Stimulated activated CD4-positive, alpha-beta T cell treated with anti-CD3 and anti-CD28 coated beads, Interleukin-4, amount 100 ng/mL, for 4 hours (primary cell): ENCODE measurements around the gene BICDL2.

Experiments
- DNase-seq, 2 experiments: peaks; one replicate each; pipeline ENCODE4 v3.0.0-alpha.2; 2020

The BICDL2 gene

DNA sequence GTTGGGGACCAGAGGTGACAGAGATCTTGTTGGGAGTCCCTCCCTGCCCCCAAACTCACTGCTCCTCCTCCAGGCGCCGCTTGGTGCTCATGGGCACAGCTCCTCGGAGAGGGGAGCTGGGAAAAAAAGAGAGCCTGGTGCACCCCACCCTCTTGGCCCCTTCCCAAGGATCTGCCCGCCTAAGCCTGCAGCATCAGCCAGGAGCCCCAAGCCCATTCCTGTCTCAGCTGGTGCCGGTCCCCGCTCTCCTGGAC lies 13.4 kb downstream of the BICDL2 start:
- no peak for DNase-seq

DNA sequence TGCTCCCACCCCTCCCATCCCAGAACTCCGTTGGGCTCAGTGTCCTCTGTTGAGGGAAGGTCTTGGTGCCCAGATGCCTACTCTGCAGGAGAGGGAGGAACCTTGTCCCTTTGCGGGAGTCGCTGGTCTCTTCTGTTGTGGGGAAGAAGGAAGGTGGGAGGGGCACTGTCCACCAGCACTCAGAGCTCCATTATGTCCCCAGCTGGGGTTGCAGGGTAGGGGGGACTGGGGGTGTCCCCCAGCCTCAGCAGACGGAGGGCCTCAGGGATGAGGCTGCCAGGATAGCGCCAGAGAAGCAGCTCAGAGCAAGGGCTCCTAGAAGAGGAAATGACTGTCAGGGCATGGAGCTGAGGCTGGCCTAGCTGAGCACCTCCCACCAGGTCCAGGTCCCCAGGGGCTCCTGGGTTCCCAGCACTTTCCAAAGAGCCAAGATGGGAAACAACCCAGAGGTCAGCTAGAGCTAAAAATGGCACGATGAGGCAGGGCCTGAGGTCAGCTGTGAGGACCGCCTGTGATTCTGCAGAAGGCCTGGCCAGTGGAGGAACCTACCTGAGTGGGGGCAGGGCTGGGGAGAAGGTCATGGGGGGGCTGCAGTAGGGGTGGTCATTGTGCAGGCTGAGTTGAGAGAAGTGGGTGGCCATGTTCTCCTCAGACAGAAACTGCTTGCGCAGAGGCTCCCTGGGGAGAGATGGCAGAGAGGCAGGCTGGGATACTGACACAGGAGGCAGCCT lies 13.9 kb downstream of the BICDL2 start:
- no peak for DNase-seq

DNA sequence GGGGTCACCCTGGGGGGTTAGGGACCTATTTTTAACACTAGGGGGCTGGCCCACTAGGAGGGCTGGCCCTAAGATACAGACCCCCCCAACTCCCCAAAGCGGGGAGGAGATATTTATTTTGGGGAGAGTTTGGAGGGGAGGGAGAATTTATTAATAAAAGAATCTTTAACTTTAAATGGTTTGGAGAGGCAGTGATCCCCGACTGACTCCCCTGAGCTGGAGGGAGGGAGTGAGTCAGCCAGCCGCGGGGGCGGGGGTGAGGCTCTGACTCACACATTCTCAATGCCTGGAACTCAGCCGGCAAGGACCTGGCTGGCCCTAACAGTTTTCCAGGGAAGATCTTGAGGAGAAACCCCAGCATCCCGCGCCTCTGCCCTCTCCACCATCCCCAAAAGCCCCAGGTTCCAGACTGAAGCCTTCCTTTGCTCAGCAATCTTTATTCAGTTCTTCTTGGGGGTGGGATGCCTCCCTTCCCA lies 14.5 kb downstream of the BICDL2 start:
- DNase-seq, result peak; percentile 91 to 93

DNA sequence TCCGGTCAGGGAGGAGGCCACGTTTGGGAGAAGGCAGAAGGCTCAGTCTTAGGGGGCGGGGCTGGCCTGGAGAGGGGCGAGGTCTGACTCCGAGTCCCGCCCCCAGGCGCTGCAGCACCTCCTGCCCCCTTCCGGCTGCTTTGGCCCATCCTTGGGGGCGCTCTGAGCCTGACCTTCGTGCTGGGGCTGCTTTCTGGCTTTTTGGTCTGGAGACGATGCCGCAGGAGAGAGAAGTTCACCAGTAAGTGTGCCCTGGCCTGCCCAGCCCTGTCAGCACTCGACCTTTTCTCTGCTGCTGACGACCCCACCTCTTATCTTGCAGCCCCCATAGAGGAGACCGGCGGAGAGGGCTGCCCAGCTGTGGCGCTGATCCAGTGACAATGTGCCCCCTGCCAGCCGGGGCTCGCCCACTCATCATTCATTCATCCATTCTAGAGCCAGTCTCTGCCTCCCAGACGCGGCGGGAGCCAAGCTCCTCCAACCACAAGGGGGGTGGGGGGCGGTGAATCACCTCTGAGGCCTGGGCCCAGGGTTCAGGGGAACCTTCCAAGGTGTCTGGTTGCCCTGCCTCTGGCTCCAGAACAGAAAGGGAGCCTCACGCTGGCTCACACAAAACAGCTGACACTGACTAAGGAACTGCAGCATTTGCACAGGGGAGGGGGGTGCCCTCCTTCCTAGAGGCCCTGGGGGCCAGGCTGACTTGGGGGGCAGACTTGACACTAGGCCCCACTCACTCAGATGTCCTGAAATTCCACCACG lies 15.1 kb downstream of the BICDL2 start:
- DNase-seq, result peak; percentile 73 to 90

DNA sequence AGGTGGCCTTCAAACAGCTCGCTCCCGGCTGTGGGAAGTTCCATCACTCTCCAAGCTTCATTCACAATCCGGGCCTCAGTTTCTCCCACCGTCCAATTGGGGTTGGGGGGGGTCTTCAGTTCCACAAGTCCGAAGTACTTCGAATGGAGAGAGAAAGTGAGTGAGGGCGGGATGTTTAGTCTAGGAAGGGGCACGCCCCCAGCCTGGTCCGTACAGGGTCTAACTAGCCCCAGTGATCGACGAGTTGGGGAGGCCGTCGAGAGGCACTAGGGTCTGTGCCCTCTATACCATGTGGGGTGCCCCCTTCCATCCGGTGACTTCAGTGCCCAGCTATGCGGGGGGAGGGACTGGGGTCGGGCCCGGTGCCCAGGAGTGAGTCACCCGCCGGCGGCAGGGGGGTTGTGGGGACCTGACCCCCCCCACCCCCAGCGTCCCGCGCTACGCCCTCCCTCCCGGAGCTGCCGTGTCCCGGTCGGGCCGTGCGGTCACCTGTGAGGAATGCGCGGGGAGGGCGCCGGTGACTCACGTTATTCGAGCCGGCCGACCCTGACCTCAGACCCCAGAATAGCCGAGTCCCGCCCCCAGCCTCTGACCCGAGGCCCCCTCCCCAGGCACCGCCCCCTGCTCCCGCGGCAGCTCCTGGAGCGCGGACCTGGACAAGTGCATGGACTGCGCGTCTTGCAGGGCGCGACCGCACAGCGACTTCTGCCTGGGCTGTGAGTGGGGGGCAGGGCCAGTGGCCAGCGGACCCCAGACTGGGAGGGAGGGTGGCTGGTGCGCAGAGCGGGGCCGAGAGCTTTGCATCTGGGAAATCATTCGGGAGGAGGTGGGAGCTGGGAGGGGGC lies 15.9 kb downstream of the BICDL2 start:
- DNase-seq, result peak; percentile 49 to 74

DNA sequence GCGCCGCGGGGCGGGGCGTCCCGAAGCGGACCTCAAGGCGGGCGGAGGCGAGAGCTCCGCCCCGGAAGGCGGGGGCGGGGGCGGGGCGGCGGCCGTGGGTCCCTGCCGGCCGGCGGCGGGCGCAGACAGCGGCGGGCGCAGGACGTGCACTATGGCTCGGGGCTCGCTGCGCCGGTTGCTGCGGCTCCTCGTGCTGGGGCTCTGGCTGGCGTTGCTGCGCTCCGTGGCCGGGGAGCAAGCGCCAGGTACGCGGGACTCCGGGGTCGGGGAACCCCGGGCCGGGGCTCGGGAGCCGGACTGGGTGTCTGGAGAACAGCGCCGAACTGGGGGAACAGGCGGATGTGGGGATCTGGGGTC lies 16.5 kb downstream of the BICDL2 start, which contains the start of gene TNFRSF12A:
TSS of gene TNFRSF12A (plus strand) at position 122 of the 357 bp plus-strand sequence. CDS start at position 152, 30 bp downstream.
- DNase-seq, result peak; percentile 55 to 67

DNA sequence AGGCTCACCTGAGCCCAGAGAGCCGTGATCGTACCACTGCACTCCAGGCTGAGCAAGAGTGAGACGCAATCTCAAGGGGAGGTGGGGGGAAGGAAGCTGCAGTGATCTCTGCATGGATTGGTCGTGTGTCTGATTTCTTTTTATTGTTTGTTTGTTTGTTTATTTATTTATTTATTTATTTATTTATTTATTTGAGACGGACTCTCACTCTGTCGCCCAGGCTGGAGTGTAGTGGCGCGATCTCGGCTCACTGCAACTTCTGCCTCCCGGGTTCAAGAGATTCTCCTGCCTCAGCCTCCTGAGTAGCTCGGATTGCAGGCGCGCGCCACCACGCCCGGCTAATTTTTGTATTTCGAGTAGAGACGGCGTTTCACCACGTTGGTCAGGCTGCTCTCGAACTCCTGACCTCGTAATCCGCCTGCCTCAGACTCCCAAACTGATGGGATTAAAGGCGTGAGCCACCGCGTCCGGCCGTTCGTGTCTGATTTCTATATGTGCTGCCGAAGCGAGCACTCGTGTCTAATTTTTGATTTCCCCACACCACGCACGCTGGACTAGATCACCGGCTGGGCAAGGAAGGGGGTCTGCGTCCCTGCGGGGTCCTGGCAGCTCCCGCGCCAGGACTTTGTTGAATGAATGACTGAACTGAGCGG lies 17.0 kb downstream of the BICDL2 start:
- DNase-seq, result no peak

DNA sequence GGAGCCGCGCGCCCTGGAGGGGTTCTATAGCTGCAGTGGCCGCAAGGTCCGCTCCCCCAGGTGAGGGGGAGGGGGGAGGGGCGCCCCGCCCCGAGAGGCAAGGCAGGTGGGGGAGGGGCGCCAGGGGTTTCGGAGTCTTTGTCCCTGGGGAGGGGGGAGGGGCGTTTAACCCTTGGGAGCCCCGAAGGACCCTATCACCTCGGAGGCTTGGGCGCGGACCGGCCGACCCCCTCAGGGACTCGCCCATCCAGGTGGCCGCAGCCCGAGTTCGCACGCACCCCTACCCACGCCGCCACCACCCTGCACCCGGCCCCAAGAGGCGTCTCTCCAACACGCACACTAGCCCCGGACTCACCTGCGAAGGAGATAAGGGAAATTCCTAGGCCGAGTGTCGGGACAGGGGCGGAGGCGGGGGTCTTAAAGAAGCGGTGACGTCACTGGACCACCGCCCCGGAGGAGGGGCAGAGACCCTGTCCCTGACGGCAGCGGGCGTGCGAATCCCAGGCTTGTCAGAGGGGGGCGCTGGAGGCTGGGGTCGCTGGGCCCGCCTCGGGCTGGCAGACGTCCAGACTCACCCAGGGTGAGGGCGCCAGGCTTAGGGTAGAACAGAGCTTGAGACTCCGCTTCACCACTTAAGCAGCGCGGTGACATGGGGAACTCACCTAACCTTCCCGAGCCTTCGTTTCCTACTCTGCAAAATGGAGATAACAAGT lies 18.8 kb downstream of the BICDL2 start, which contains the start of gene CLDN6:
TSS of gene CLDN6 (minus strand) at position 390 of the 713 bp plus-strand sequence. CDS start 2,162 bp downstream, outside the sequence.
- DNase-seq, result peak in 1 of 2 experiments; percentile 15

DNA sequence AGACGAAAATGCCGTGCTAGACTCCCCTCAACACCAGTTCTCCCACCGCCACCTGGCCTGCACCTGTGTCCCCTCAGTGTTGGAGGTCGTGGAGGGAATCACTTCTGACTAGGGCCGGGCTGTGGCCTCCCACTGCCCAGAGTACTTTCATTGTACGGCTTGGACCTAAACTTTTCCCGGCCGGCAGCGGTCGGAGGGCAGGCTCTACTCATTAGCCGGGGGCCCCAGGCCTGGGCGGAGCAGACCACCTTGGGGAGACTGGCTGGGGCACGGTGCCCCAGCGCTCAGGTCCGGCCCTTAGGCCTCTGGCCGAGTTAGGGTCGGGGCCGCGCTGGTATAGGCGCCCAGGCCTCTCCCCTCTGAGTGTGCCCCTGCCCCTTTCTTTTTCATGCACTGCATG lies 19.4 kb downstream of the BICDL2 start:
- DNase-seq, result no peak

DNA sequence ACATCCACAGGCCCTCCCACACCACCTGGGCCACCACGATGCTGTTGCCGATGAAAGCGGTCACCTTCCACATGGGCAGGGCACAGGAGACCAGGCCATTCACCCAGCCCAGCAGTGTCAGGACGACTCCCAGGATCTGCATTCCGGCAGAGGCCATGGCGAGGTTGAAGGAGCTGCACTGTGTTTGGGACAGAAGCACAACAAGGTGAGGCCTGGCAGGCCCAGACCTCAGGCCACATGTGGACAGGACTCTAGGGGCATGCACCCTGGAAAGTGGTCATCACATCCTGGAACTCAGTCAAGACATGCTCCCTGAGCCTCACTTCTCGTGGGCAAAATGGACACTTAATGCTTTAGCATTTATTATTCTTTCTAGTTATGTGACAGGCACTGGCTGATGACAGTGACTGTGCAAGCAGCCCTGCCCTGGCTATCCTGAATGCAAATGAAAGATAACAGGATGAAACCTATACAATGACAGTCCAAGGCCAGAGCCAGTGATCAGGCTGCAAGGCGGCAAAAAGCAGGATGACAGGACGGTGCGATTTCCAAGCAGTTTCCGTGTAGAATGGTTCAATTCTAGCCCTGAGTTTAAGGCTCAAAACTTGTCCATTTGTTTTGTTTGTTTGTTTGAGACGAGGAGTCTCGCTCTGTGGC lies 20.8 kb downstream of the BICDL2 start:
- DNase-seq, result no peak

DNA sequence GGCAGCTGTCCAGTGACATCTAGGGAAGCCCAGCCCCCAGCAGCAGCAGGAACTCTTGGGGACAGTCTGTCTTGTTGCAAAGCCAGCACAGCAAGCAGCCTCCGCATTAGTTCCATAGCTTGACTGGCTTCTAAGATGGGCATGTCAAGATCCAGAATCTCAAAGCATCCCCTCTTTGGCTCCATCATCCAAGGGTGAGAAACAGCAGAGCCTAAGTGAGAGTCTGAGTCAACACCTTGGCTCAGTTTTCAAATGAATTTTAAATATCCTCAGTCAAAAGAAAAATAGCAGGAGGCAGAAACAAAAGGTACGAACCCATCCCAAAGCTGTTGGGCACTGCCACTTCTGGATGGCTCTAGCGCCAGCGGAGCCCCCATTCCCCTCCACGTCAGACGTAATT lies 21.8 kb downstream of the BICDL2 start:
- no peak for DNase-seq

DNA sequence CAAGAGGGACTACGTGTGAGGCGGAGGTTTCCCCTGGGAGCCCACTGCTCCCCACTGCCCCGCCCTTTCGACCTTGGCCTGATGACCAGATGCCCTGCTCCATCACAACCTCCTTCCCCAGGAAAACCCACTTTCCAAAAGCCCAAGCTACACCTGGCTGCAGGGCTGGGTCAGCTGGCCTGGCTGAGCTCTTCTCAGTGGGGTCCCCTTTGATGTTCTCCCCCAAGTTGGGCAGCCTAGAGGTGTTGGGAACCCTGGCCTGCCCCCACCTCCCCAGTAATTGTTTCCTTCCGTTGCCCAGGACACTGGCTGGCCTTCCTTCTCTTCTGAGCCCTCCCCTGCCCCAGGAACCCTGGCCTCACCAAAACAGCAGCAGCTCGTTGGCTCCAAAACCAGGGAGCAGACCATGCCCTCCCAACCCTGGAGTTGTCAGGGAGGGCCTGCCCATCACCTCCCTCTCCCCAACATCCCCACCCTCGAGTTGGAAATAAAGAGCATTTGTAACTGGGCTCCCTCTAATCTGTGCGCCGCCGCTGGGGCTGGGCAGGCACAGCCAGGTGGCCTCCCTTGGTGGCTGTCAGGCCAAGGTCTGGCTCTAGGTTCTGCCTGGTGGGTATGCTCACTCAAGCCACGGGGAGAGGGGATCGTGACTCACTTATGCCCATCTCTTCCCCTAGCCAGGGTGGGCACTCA lies 22.6 kb downstream of the BICDL2 start:
- no peak for DNase-seq

DNA sequence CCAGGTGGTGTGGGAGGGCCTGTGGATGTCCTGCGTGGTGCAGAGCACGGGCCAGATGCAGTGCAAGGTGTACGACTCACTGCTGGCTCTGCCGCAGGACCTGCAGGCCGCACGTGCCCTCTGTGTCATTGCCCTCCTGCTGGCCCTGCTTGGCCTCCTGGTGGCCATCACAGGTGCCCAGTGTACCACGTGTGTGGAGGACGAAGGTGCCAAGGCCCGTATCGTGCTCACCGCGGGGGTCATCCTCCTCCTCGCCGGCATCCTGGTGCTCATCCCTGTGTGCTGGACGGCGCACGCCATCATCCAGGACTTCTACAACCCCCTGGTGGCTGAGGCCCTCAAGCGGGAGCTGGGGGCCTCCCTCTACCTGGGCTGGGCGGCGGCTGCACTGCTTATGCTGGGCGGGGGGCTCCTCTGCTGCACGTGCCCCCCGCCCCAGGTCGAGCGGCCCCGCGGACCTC lies 23.2 kb downstream of the BICDL2 start:
- DNase-seq, result no peak

DNA sequence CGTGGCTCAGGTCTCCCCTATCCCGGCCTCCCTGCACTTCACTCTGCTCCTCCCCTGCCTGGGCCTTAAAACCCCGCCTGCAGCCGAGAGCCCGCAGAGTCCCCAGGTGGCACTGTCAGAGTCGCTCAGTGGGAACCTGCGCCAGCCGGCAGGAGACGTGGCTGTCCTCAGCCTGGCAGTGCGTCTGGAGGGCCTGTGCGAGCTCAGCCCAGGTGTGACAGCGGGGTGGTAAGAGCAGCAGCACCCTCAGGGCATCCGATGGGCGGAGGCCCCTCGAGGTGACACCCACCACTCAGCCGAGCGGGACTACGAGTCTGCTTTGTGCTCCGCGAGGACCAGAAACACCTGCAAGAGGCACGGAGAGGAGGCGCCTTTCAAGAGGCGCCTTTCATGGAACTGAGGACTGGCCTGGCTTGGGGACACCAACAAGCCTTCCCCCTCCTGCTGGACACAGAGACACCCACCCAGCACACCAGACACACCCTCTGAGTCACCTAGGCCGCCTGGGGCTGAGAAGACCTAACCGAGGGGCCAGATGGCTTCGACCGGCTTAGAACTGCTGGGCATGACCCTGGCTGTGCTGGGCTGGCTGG lies 23.8 kb downstream of the BICDL2 start, which contains the start of gene CLDN9:
TSS of gene CLDN9 (plus strand) at position 96 of the 593 bp plus-strand sequence. CDS start at position 536, 440 bp downstream.
- DNase-seq, result no peak

DNA sequence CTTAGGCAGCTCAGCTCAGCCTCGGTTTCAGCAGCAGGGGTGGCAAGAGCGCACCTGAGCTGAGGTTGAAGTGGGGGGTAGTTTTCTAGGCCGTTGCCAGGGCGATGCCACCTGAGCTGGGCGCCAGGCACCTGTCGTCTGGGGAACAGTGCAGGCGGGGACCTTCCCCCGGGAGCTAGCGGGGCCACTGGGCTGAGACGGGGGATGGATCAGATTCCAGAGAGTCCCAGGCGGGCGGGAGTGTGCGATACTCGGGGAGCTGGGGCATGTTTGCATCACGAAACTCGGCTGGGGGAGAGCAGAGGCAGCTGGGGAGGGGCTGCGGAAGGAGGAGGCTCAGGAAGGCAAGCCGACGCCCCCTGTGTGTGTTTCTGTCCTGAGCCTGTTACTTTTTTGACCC lies 24.5 kb downstream of the BICDL2 start:
- no peak for DNase-seq

DNA sequence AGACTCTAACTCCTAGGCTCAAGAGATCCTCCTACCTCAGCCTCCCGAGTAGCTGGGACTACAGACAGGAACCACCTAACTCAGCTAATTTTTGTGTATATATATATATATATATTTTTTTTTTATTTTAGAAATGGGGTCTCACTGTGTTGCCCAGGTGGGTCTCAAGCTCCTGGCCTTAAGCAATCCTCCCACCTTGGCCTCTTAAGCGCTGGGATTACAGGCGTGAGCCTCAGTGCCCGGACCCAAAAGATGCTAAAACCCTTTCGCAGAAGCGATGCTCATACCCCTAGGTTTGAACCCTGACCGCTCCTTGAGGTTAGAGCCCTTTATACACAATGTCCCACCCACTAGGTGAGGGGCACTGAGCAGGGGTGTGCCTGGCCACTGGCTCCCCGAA lies 26.2 kb downstream of the BICDL2 start:
- DNase-seq, result no peak

DNA sequence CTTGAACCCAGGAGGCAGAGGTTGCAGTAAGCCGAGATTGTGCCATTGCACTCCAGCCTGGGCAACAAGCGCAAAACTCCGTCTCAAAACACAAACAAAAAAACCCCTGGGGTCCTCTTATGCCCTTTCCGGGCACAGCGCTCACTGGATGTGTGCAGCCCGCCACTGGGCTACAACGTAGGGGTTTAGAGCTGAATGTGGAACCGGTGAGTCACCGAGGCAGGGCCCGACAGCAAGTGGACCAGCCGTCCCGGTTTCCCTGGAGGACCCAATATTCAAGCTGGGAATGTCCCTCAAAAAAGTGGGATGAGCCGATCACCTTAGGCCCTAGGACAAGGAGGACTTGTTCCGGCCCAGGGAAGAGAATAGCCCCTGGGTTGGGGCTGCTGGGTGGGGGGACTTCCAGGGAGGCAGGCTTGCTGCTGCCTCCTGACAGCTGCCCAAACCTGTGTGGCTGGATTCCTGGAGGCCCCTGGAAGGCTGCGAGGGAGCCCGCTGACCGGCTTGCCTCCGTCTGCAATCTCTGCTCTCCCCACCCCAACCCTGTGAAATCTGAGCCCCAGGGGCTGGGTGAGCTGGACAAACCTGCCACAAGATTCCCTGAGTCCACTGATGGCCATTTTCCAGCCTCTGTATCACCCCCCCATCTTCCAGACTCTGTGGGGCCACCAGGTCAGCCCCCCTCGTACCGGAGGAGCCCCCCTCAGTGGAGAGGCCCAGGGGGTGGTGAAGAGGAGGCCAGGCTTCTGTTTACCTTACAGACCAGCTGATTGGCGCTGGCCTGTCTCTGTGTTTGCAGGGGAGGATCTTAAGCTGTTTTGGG lies 27.0 kb downstream of the BICDL2 start:
- no peak for DNase-seq

DNA sequence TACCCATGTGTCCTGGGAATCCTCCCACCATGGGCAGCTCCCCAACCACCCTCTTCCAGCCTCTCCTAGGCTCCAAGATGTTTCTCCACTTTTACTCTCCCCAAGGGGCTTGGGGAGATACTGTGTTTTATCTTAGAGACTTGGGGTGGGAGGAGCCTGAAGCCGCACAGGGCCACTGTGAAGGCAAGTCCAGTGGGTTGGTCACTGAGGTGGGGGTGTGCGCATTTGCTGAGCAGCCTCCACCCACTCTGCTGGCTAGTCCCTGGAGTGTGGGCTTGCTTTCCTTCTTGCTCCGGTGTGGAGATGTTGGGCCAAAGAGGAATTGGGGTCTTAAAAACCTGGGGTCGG lies 28.1 kb downstream of the BICDL2 start:
- no peak for DNase-seq

DNA sequence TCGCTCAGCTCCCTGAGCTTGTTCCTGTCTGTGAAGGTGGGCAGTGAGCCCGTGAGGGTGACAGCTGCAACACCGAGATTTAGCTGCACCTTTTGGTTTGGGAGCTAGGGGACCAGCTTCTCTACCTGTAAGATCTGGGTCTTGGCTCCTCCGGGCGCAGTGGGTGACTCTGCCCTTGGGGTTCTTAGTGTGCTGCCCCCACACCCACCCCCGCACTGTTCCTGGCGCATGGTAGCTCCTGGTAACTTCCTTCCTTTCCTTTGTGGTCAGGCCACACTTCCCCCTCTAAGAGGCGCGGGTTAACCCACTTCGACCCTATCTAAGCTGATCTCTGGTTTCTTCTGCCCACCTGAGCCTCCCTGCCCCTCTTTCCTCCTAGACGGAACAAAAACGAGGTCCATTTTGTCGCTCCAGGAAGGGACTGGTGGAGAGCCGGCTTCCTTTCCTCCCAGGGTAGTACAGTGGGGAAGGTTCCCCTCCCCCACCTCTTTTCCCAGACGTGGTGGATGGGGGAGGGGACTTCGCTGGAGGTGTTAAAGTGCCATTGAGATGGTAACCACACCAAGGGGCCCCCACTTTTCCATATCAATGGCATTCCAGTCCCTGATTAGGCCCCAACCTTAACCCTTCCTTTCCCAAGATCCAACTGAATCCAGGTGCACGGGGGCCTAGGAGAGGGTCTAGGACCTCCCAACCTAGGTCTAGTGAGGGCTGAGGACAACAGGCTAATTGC lies 28.6 kb downstream of the BICDL2 start:
- peak in 1 of 2 experiments; percentile 36 for DNase-seq
